ENCODE results near the gene PTPRG. TPM values are rescaled to one million over a fixed set of nuclear protein-coding genes. Genes with fewer than 3 reads are reported as not detected.

PTPRG gene
- total and polyA plus RNA-seq, 2 experiments from 2014 or later = 24.4 to 131 TPM

DNA sequence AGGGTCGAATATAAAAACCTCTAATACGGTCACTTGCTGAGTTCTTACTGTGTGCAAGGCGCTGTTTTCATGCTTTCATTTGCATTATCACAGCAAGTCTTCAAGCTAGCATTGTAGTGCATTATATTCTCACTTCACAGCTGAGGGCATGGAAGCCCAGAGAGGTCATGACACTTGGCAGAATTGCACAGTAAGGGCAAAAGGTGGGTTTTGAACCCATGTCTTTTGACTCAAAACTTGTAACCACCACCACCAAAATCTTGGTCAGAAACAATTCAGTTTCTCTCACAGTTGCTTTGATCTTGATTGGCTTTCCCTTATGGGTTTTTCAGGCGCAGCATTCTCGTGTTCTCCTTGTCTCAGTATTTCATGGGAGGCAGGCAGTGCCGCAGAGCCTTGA, 371.1 kb downstream of the PTPRG start:
- no peak for ATAC-seq

More for the DNA sequence above, 371.1 kb downstream of the PTPRG start:
- Mint-ChIP-seq H3K36me3 (ENCODE audit: low read depth) (peaks cover 13% of the 10 kb centered on the region), H3K4me3 (no peak overlapping the region), H3K27ac (no peak overlapping the region), H3K9me3 (peaks cover 4% of the 10 kb centered on the region; the same call in 2 of the 3 replicates), H3K27me3 (ENCODE audit: insufficient read depth, low read depth, poor library complexity) (peaks cover 5% of the 10 kb centered on the region), H3K4me1 (peaks cover 68% of the 10 kb centered on the region)
- H3K27ac ChIP-seq (ENCODE audit: low read depth) = no peak overlapping the region
- H3K27me3 ChIP-seq (ENCODE audit: insufficient read depth) = no peaks in the 10 kb centered on the region
- H3F3A ChIP-seq (replicated peaks; ENCODE audit: low read depth) = no peaks in the 10 kb centered on the region
- no peak overlapping the region for H2AFZ ChIP-seq
- H3K36me3 ChIP-seq (ENCODE audit: insufficient read depth) = no peaks in the 10 kb centered on the region
- no peak overlapping the region for H3K4me3 ChIP-seq
- peaks cover 4% of the 10 kb centered on the region; the same call in 1 of the 2 replicates for H4K20me1 ChIP-seq (replicated peaks; ENCODE audit: insufficient read depth)
- H3K4me1 ChIP-seq (ENCODE audit: insufficient read depth) = peaks cover 39% of the 10 kb centered on the region
- peaks cover 75% of the 10 kb centered on the region for H3K79me2 ChIP-seq (replicated peaks; ENCODE audit: insufficient read depth)
- H3K4me2 ChIP-seq = no peak overlapping the region
- DNase-seq (ENCODE audit: low spot score) = no peak
- TF ChIP-seq, protein P1, sequence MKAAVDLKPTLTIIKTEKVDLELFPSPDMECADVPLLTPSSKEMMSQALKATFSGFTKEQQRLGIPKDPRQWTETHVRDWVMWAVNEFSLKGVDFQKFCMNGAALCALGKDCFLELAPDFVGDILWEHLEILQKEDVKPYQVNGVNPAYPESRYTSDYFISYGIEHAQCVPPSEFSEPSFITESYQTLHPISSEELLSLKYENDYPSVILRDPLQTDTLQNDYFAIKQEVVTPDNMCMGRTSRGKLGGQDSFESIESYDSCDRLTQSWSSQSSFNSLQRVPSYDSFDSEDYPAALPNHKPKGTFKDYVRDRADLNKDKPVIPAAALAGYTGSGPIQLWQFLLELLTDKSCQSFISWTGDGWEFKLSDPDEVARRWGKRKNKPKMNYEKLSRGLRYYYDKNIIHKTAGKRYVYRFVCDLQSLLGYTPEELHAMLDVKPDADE (IDR thresholded peaks at IDR 0.05) = no peak
- TF ChIP-seq JUNB (IDR thresholded peaks at IDR 0.05; ENCODE audit: unreplicated experiment) (no peak), CTCF (conservative IDR thresholded peaks at IDR 0.05; ENCODE audit: low read depth in 2 of 2) (no peak), ZNF331 (CRISPR knock-in tag; IDR thresholded peaks at IDR 0.05; ENCODE audit: low read depth) (no peak), CREB1 (CRISPR knock-in tag; IDR thresholded peaks at IDR 0.05; ENCODE audit: low read depth) (no peak), POLR2AphosphoS5 (IDR thresholded peaks at IDR 0.05; ENCODE audit: low read depth) (no peak), STAT1 (IDR thresholded peaks at IDR 0.05; ENCODE audit: unreplicated experiment) (no peak), NANOG (IDR thresholded peaks at IDR 0.05; ENCODE audit: borderline replicate concordance) (no peak), EZH2phosphoT487 (IDR thresholded peaks at IDR 0.05; ENCODE audit: unreplicated experiment) (no peak), ZNF114 (CRISPR knock-in tag; IDR thresholded peaks at IDR 0.05) (no peak), EZH2 (IDR thresholded peaks at IDR 0.05; ENCODE audit: low read depth, unreplicated experiment) (no peak)
- TF ChIP-seq, protein P2, sequence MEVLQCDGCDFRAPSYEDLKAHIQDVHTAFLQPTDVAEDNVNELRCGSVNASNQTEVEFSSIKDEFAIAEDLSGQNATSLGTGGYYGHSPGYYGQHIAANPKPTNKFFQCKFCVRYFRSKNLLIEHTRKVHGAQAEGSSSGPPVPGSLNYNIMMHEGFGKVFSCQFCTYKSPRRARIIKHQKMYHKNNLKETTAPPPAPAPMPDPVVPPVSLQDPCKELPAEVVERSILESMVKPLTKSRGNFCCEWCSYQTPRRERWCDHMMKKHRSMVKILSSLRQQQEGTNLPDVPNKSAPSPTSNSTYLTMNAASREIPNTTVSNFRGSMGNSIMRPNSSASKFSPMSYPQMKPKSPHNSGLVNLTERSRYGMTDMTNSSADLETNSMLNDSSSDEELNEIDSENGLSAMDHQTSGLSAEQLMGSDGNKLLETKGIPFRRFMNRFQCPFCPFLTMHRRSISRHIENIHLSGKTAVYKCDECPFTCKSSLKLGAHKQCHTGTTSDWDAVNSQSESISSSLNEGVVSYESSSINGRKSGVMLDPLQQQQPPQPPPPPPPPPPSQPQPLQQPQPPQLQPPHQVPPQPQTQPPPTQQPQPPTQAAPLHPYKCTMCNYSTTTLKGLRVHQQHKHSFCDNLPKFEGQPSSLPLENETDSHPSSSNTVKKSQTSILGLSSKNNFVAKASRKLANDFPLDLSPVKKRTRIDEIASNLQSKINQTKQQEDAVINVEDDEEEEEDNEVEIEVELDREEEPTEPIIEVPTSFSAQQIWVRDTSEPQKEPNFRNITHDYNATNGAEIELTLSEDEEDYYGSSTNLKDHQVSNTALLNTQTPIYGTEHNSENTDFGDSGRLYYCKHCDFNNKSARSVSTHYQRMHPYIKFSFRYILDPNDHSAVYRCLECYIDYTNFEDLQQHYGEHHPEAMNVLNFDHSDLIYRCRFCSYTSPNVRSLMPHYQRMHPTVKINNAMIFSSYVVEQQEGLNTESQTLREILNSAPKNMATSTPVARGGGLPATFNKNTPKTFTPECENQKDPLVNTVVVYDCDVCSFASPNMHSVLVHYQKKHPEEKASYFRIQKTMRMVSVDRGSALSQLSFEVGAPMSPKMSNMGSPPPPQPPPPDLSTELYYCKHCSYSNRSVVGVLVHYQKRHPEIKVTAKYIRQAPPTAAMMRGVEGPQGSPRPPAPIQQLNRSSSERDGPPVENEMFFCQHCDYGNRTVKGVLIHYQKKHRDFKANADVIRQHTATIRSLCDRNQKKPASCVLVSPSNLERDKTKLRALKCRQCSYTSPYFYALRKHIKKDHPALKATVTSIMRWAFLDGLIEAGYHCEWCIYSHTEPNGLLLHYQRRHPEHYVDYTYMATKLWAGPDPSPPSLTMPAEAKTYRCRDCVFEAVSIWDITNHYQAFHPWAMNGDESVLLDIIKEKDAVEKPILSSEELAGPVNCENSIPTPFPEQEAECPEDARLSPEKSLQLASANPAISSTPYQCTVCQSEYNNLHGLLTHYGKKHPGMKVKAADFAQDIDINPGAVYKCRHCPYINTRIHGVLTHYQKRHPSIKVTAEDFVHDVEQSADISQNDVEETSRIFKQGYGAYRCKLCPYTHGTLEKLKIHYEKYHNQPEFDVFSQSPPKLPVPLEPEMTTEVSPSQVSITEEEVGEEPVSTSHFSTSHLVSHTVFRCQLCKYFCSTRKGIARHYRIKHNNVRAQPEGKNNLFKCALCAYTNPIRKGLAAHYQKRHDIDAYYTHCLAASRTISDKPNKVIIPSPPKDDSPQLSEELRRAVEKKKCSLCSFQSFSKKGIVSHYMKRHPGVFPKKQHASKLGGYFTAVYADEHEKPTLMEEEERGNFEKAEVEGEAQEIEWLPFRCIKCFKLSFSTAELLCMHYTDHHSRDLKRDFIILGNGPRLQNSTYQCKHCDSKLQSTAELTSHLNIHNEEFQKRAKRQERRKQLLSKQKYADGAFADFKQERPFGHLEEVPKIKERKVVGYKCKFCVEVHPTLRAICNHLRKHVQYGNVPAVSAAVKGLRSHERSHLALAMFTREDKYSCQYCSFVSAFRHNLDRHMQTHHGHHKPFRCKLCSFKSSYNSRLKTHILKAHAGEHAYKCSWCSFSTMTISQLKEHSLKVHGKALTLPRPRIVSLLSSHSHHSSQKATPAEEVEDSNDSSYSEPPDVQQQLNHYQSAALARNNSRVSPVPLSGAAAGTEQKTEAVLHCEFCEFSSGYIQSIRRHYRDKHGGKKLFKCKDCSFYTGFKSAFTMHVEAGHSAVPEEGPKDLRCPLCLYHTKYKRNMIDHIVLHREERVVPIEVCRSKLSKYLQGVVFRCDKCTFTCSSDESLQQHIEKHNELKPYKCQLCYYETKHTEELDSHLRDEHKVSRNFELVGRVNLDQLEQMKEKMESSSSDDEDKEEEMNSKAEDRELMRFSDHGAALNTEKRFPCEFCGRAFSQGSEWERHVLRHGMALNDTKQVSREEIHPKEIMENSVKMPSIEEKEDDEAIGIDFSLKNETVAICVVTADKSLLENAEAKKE (CRISPR knock-in tag; IDR thresholded peaks at IDR 0.05) = no peak
- TF ChIP-seq, protein P3, sequence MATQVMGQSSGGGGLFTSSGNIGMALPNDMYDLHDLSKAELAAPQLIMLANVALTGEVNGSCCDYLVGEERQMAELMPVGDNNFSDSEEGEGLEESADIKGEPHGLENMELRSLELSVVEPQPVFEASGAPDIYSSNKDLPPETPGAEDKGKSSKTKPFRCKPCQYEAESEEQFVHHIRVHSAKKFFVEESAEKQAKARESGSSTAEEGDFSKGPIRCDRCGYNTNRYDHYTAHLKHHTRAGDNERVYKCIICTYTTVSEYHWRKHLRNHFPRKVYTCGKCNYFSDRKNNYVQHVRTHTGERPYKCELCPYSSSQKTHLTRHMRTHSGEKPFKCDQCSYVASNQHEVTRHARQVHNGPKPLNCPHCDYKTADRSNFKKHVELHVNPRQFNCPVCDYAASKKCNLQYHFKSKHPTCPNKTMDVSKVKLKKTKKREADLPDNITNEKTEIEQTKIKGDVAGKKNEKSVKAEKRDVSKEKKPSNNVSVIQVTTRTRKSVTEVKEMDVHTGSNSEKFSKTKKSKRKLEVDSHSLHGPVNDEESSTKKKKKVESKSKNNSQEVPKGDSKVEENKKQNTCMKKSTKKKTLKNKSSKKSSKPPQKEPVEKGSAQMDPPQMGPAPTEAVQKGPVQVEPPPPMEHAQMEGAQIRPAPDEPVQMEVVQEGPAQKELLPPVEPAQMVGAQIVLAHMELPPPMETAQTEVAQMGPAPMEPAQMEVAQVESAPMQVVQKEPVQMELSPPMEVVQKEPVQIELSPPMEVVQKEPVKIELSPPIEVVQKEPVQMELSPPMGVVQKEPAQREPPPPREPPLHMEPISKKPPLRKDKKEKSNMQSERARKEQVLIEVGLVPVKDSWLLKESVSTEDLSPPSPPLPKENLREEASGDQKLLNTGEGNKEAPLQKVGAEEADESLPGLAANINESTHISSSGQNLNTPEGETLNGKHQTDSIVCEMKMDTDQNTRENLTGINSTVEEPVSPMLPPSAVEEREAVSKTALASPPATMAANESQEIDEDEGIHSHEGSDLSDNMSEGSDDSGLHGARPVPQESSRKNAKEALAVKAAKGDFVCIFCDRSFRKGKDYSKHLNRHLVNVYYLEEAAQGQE (IDR thresholded peaks at IDR 0.05; ENCODE audit: unreplicated experiment) = no peak
- H3K9me2 ChIP-seq (ENCODE audit: insufficient read depth) = no peaks in the 10 kb centered on the region

All from GM23338 (cell line).